ENCODE data around the gene STH.
"Not testable (repeated sequence)": the region's sequence is repeated elsewhere in the genome, so short reads cannot be mapped to it uniquely, and the experiment has no call there.

The STH gene

GRCh38 chr17:45987706-45988105 is 11.3 kb upstream of the STH start:
- DNase-seq: no peak

- DNase-seq: no peak
Observed at GRCh38 chr17:45989759-45990158, 9.3 kb upstream of the STH start.

GRCh38 chr17:45990886-45991285 is 8.2 kb upstream of the STH start:
- no peak for DNase-seq

GRCh38 chr17:45991341-45991740 is 7.7 kb upstream of the STH start:
- DNase-seq: no peak

GRCh38 chr17:45992175-45992574 is 6.9 kb upstream of the STH start:
- DNase-seq: no peak

GRCh38 chr17:45992904-45993303 is 6.1 kb upstream of the STH start:
- no peak for DNase-seq

- DNase-seq: no peak
Observed at GRCh38 chr17:45993962-45994627, 5.0 kb upstream of the STH start.

- no peak for DNase-seq
Observed at GRCh38 chr17:45994987-45995386, 4.1 kb upstream of the STH start.

GRCh38 chr17:45995627-45996270 is 3.3 kb upstream of the STH start:
- DNase-seq: no peak

- no peak for DNase-seq
Observed at GRCh38 chr17:45996282-45996937, 2.6 kb upstream of the STH start.

GRCh38 chr17:45997166-45997565 is 1.9 kb upstream of the STH start:
- no peak for DNase-seq

GRCh38 chr17:45997624-45998023 is 1.4 kb upstream of the STH start:
- DNase-seq: no peak

GRCh38 chr17:45999900-46000290 is 845 bp downstream of the STH start:
- DNase-seq: no peak

GRCh38 chr17:46000292-46000691 is 1.2 kb downstream of the STH start:
- no peak for DNase-seq

GRCh38 chr17:46000757-46001156 is 1.7 kb downstream of the STH start:
- no peak for DNase-seq

GRCh38 chr17:46001390-46002310 is 2.6 kb downstream of the STH start:
- no peak for DNase-seq

GRCh38 chr17:46002311-46002972 is 3.4 kb downstream of the STH start:
- peak; percentile 69 for DNase-seq

- no peak for DNase-seq
Observed at GRCh38 chr17:46002973-46003316, 3.9 kb downstream of the STH start.

- no peak for DNase-seq
Observed at GRCh38 chr17:46003907-46004748, 5.1 kb downstream of the STH start.

GRCh38 chr17:46006082-46006481 is 7.0 kb downstream of the STH start:
- not testable (repeated sequence) for DNase-seq

GRCh38 chr17:46007461-46007965 is 8.5 kb downstream of the STH start:
- no peak for DNase-seq

GRCh38 chr17:46008591-46008990 is 9.5 kb downstream of the STH start:
- DNase-seq: no peak

Measured in effector CD4-positive, alpha-beta T cell (primary cell).